NCI-H187 treated with DMSO at 0.1 percent for 48 hours (cell line): ENCODE measurements around the gene PTMS.
A peak's percentile ranks its signal among the peaks of the same experiment; 100 is the strongest.

Source experiments
- DNase-seq: peaks from one replicate; lab custom pipeline; 2025; lab: John Stamatoyannopoulos, UW

The PTMS gene

DNA sequence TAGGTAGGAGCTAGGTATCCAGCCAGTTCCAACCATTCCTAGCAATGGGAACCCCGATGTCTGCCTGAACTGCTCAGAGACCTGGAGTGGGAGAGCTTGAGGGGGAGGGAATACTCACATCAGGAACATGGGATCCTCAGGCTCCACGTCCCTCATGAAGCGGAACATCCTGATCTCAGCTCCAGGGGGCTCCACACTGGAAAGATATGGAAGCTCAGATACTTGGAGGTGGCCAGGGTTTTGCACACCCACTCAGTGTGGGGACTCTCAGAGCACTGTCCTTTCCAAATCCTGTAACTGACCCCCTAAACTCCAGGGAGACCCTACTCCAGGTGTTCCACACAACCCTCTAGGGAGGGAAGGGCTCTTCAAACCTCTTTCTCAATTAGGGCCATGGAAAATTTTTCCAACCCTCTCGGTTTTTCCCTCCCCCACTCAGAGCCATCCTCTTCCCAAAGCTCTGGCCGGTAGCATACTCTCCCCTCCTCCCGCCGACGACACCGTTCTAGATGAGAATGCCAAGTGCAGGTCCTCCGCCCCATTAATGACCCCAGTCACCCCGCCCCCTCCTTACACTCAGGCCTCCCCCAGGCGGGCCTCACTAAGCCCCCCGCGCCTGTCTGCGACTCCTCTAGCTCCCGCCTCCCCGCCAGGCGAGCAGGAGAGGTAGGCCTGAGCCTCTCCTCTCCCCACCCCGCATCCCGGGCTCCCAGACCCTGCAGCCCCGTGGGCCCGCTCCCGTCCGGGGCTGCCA, 13.8 kb upstream of the PTMS start:
- DNase-seq = no peak

DNA sequence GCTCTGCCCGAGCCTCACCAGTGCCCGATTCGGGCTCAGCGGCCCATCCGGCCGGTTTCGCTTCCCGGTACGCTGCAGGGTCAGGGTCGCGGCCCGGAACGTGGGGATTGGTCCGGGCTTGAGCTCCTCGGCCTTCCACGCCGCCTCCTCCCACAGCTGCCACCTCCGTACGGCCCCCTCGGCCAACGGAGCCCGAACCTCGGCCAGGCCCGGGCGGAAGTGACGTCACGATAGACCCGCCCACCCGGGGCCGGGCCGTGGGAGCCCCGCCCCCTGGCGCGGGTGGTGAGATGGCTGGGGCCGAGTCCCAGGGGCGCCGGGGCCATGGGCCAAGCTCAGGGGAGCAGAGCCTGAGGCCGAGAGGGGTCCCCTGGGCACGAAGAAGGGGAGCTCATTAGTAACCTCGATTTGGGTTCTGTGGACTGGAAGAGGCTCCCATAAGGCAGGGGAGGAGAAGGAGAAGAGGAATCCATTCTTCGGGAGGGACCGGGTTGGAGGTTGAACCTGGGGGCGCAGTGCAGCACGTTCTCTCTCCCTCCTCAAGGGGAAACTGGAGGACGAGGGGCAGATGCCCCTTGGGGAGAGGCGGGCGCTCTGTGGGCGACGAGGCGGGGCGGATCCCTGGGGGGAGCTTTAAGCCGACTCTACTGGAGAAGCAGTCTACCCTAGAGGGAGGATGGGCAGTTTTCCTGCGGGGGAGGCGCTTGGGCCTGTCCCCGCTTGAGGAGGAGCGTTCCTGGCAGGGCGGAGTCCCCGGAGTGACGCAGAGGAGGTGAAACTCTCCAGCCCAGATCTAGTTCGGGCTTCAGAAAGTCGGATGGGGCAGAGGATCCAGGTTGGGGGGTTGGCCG, 13.0 kb upstream of the PTMS start, which contains the start of gene MLF2:
TSS of gene MLF2 (minus strand) at position 221 of the 851 bp plus-strand sequence. CDS start 807 bp downstream, outside the sequence.
- DNase-seq = peak; percentile 83

GRCh38 chr12:6753772-6754356, 12.3 kb upstream of the PTMS start:
- DNase-seq = no peak

DNA sequence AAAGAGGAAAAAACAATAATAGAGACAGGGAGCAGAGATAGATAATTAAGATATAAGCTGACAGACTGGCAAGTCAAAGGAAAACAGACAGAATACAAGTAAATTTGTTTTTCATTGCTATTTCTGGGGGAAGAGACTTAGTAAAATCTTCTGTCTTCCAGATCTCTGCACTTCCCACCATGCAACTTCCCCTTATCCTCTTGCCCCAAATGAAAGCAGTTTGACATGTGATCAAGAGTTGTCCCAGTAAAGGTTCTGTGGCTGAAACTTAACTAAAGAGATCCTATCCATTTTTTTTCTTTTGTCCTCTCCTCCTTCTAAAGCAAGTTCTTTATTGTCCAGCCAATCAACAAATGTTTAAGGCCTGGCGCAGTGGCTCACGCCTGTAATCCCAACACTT, 11.8 kb upstream of the PTMS start:
- DNase-seq = no peak

DNA sequence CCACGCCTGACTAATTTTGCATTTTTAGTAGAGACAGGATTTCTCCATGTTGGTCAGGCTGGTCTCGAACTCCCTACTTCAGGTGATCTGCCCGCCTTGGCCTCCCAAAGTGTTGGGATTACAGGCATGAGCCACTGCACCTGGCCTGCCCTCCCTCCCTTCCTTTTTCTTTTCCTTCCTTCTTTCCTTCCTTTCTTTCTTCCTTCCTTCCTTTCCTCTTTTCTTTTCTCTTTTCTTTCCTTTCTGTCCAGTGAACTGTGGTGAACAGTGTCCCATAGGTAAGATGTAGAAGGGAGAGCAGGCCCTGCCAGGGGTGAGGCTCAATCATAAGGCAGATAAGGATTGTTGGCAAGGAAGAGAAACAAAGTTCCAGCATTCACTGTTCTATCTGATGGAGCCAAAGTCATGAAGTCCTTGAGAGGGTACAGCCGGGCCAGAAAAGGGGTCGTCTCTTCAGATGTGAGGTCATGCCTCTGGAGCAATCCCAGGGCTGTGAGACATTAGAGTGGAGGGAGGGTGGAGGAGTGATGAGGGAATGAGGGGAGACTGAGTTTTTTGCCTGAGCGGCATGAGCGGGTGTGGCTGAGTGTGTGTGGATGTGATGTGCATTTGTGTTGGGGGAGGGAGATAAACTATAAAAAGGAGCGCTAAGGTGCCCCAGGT, 9.0 kb upstream of the PTMS start:
- no peak for DNase-seq

DNA sequence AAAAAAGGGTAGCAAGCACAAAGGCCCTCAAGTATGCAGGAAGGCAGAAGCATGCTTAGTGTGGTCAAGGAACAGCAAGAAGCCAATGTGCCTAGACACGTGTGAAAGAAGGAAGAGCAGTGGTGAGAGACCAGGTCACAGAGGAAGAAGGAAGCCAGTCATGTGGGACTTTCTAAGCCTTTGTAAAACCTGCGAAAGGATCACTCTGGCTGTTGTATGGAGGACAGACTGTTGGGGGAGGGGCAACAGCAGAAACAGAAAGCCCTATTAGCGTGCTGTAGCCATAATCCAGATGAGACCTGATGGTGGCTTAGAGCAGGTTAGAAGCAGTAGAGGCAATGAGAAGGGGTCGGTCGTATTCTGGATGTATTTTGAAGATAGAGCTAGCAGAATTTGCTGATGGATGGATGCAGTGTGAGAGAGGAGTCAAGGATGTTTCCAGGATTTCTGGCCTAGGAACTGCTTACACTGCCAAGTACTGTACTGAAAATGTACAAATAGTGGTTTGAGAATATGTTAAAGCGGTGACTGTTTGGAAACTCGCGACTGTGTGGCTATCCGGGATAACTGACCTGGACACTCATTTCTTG, 7.6 kb upstream of the PTMS start:
- DNase-seq = no peak

DNA sequence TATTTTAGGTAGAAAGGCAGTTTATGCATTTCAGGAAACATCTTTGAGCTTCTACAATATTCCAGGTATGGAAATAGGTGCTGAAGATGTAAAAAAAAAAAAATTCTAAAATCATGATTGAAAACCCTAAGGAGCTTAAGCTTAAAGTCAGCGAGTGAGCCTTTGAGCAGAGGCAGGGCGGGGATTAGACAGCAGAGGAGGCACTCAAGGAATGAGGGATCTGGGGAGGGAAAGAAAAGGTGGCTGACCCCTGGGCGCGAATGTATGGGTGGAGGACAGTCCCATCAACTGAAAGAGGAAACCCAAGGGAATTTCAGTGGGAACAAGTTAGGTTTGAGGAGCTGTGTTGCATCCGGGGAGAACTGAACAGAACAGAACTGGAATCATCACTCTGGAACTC, 6.4 kb upstream of the PTMS start:
- no peak for DNase-seq

- no peak for DNase-seq
Measured at GRCh38 chr12:6763380-6763779, 2.8 kb upstream of the PTMS start.

DNA sequence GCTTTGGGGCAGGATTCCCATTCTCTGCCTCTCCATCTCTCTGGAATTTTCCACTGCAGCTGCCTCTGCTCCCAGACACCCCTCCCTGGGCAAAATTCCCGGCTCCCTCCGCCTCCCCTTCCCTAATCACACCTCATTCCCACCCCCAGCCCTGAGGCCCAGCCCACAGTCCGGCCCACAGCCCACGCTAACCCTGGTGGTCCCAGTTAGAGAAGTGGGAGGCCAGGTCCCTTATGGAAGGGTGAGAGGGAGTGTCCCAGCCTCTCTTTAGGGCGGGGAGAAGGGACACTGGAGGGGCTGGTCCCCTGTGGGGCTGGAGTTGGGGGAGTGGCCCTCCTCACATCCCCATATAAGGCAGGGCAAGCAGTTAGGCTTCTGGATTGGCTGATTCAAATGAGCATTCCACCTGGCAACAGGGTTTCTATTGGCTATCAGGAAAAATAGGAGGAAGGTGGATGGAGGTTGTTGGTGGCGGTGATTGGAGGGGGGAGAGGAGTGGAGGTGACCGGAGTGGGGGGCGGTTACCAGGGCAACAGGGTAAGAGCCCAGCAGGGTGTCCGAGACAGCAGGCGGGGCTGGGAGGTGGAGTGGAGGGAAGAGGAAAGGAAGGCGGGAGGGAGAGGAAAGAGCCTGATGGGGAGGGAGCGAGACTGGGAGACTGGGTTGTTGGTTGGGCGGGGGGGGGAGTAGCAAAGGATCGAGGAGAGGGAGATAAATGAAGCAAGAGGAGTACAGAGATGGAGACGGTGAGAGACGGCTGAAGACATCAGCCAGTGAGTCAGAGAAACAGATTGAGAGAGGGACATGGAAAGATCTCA, 1.9 kb upstream of the PTMS start:
- DNase-seq = peak; percentile 98

DNA sequence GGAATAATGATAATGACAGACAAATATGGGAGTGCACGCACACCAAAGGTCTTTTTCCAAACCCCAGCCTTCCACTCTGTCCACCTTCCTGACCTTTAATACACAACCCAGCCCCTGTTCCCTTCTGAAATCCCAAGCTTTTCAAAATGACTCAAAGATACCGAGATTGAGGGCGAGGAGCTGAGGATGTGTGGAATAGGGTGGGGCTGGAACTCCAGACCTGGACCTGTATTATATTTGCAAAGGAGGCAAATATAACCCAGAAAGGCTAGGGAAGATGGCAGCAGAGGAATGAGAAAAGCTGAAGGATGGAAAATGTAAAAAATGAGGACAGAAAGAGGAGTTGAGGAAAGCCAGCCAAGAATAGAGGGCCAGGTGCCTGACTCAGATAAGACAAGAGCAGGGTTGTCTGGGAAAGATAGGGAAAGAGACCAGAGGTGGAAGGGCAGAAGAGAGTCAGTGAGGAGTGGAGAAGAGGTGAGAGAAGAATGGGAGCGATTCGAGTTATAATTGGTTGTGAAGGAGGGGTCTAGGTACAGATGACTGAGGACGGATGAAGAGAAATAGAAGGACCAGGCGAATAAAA, 1.0 kb upstream of the PTMS start:
- no peak for DNase-seq

GRCh38 chr12:6766651-6767349, 637 bp downstream of the PTMS start:
- DNase-seq = no peak

DNA sequence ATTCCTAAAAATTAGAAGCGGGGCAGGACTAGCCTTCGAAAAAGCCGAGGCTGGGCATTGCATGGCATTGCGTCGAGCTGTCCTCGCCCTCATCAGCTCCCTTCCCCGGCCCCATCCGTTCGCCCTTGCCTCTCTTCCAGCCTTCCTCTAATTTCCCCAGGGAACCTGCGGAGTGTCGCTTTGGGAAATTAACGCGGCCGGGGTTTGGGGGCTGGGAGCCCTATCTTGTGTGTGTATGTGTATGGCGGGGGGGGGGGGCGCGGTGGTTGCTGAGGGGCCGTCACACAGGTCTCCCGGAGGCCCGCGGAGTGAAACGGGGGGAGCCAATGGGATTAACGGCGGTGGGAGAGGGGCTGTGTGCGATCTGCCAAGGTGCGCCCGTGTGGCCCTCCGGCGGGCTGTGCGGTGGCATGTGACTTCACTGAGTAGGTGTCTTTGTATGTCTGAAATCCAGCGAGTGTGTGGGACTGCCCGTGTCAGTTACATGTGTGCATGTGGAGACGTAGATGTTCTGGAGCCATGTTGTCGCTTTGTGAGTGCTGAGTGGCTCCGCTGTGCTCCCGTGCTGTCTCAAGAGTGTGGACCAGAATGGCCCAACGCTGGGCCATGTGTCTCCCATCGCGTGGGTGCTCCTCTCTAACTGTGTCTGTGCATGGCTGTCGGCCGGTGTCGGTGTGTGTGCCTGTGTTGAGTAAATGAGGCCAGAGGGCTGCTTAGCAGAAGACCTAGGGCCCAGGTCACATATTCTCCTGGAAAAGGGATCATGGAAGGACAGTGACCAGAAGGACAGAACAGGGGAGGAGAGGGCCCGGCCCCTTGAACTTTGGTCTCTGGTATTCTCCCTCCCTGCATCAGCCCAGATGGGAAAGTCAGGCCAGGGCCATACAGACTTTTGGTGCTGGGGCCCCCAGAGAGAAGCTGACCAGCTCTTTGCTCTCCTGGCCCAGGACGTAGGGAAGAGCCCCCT, 1.5 kb downstream of the PTMS start:
- DNase-seq = no peak

GRCh38 chr12:6768437-6768914, 2.3 kb downstream of the PTMS start:
- DNase-seq = no peak

- no peak for DNase-seq
Measured at GRCh38 chr12:6768990-6769389, 2.8 kb downstream of the PTMS start.

- no peak for DNase-seq
Measured at GRCh38 chr12:6769666-6770065, 3.5 kb downstream of the PTMS start.

DNA sequence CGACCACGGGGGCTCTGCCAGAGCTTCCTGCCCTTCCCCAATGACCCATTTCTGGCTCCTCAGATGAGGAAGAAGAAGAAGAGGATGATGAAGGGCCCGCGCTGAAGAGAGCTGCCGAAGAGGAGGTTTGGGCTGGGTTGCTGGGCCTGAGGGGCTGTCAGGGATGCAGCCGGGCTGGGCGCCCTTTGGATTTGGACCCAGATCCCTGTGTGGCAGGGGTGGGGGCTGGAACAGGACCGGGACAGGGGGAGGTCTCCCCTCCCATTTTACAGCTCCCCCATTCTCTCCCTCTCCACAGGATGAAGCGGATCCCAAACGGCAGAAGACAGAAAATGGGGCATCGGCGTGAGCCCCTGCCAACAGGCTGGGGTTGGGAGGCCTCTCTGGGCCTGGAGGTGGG, 3.9 kb downstream of the PTMS start:
- DNase-seq = no peak

- no peak for DNase-seq
Measured at GRCh38 chr12:6770600-6770999, 4.4 kb downstream of the PTMS start.

GRCh38 chr12:6771091-6771495, 4.9 kb downstream of the PTMS start:
- no peak for DNase-seq
